ENCODE results near the gene CLCN7.
A peak's percentile ranks its signal among the peaks of the same experiment; 100 is the strongest.

Gene CLCN7

GRCh38 chr16:1492082-1492922, 17.5 kb upstream of the CLCN7 start:
- Histone ChIP-seq H4K91ac (ENCODE audit: low read length) (peak overlapping the region; percentile 71), H3K4me3 (ENCODE audit: insufficient read depth in 1 of 2, low read depth in 1 of 2, low read length in 2 of 2) (peak overlapping the region in 1 of 2 experiments; percentile 78), H2BK12ac (ENCODE audit: low read length in 2 of 2) (peak overlapping the region; percentile 7 to 45), H2BK120ac (ENCODE audit: low read depth, low read length) (no peak overlapping the region), H4K8ac (ENCODE audit: low read length) (peak overlapping the region; percentile 87), H3K4ac (ENCODE audit: low read depth in 1 of 2, low read length in 2 of 2) (peak overlapping the region; percentile 24 to 40), H3K9ac (ENCODE audit: low read length) (peak overlapping the region; percentile 89), H3K23ac (ENCODE audit: low read length in 2 of 2) (no peak overlapping the region), H3K18ac (ENCODE audit: low read depth in 1 of 2, low read length in 2 of 2) (peak overlapping the region; percentile 34 to 71), H2BK15ac (ENCODE audit: low read depth, poor library complexity, severe bottlenecking) (peak overlapping the region; percentile 44), H3K36me3 (ENCODE audit: control insufficient read depth in 1 of 2, insufficient read depth in 2 of 2, low read depth in 1 of 2, low read length in 2 of 2) (peaks cover 24 to 31% of the 10 kb centered on the region in 2 experiments), H3K27ac (ENCODE audit: low read length, poor library complexity, severe bottlenecking) (no peak overlapping the region), H2BK5ac (ENCODE audit: low read depth, low read length, poor library complexity, severe bottlenecking) (no peak overlapping the region), H3K27me3 (ENCODE audit: control insufficient read depth in 1 of 2, insufficient read depth in 1 of 2, low read length in 2 of 2) (no peaks in the 10 kb centered on the region), H3K9me3 (ENCODE audit: control insufficient read depth, low read length) (no peaks in the 10 kb centered on the region), H2AFZ (ENCODE audit: low read depth, low read length) (peak overlapping the region; percentile 29), H3K79me1 (replicated peaks; ENCODE audit: low read length, poor library complexity, severe bottlenecking) (peaks cover 24% of the 10 kb centered on the region), H3K4me2 (ENCODE audit: low read length, poor library complexity, severe bottlenecking) (peak overlapping the region; percentile 90), H3K4me1 (ENCODE audit: control insufficient read depth, insufficient read depth, low read depth, low read length) (peaks cover 18% of the 10 kb centered on the region), H3K14ac (ENCODE audit: low read length in 2 of 2) (no peak overlapping the region), H2AK5ac (ENCODE audit: low read length, severe bottlenecking) (peak overlapping the region; percentile 58)
- WGBS = 89% methylated on average over 22 of the region's 23 CpGs
- DNase-seq = no peak

GRCh38 chr16:1491327-1491726, 16.5 kb upstream of the CLCN7 start:
- no peak overlapping the region for H3K18ac ChIP-seq (ENCODE audit: low read depth in 1 of 2, low read length in 2 of 2)
- H3K4me2 ChIP-seq (ENCODE audit: low read length, poor library complexity, severe bottlenecking) = no peak overlapping the region
- no peak overlapping the region for H2BK15ac ChIP-seq (ENCODE audit: low read depth, poor library complexity, severe bottlenecking)
- H3K27me3 ChIP-seq (ENCODE audit: control insufficient read depth in 1 of 2, insufficient read depth in 1 of 2, low read length in 2 of 2) = no peaks in the 10 kb centered on the region
- H2BK5ac ChIP-seq (ENCODE audit: low read depth, low read length, poor library complexity, severe bottlenecking) = no peak overlapping the region
- no peak overlapping the region for H3K4me3 ChIP-seq (ENCODE audit: insufficient read depth in 1 of 2, low read depth in 1 of 2, low read length in 2 of 2)
- WGBS = 86% methylated on average over 12 of the region's 12 CpGs
- peak overlapping the region in 1 of 2 experiments; percentile 31 for H3K4ac ChIP-seq (ENCODE audit: low read depth in 1 of 2, low read length in 2 of 2)
- no peak overlapping the region for H4K8ac ChIP-seq (ENCODE audit: low read length)
- no peak overlapping the region for H2AFZ ChIP-seq (ENCODE audit: low read depth, low read length)
- no peak overlapping the region for H3K14ac ChIP-seq (ENCODE audit: low read length in 2 of 2)
- no peak overlapping the region for H3K23ac ChIP-seq (ENCODE audit: low read length in 2 of 2)
- no peak overlapping the region for H2BK120ac ChIP-seq (ENCODE audit: low read depth, low read length)
- no peak overlapping the region for H3K9ac ChIP-seq (ENCODE audit: low read length)
- H3K4me1 ChIP-seq (ENCODE audit: control insufficient read depth, insufficient read depth, low read depth, low read length) = peaks cover 18% of the 10 kb centered on the region
- no peak overlapping the region for H3K27ac ChIP-seq (ENCODE audit: low read length, poor library complexity, severe bottlenecking)
- H2BK12ac ChIP-seq (ENCODE audit: low read length in 2 of 2) = peak overlapping the region in 1 of 2 experiments; percentile 48
- H2AK5ac ChIP-seq (ENCODE audit: low read length, severe bottlenecking) = no peak overlapping the region
- no peaks in the 10 kb centered on the region for H3K9me3 ChIP-seq (ENCODE audit: control insufficient read depth, low read length)
- no peak for DNase-seq
- peaks cover 14 to 22% of the 10 kb centered on the region in 2 experiments for H3K36me3 ChIP-seq (ENCODE audit: control insufficient read depth in 1 of 2, insufficient read depth in 2 of 2, low read depth in 1 of 2, low read length in 2 of 2)
- H3K79me1 ChIP-seq (replicated peaks; ENCODE audit: low read length, poor library complexity, severe bottlenecking) = peaks cover 20% of the 10 kb centered on the region
- no peak overlapping the region for H4K91ac ChIP-seq (ENCODE audit: low read length)

- Histone ChIP-seq H2AFZ (ENCODE audit: low read depth, low read length) (no peak overlapping the region), H2BK15ac (ENCODE audit: low read depth, poor library complexity, severe bottlenecking) (no peak overlapping the region), H3K4me3 (ENCODE audit: insufficient read depth in 1 of 2, low read depth in 1 of 2, low read length in 2 of 2) (no peak overlapping the region), H3K18ac (ENCODE audit: low read depth in 1 of 2, low read length in 2 of 2) (no peak overlapping the region), H2AK5ac (ENCODE audit: low read length, severe bottlenecking) (no peak overlapping the region), H2BK5ac (ENCODE audit: low read depth, low read length, poor library complexity, severe bottlenecking) (no peak overlapping the region), H4K8ac (ENCODE audit: low read length) (no peak overlapping the region), H3K4me1 (ENCODE audit: control insufficient read depth, insufficient read depth, low read depth, low read length) (peaks cover 10% of the 10 kb centered on the region), H3K27ac (ENCODE audit: low read length, poor library complexity, severe bottlenecking) (no peak overlapping the region), H3K36me3 (ENCODE audit: control insufficient read depth in 1 of 2, insufficient read depth in 2 of 2, low read depth in 1 of 2, low read length in 2 of 2) (peaks cover 0 to under 1% of the 10 kb centered on the region in 2 experiments), H4K91ac (ENCODE audit: low read length) (no peak overlapping the region), H2BK12ac (ENCODE audit: low read length in 2 of 2) (no peak overlapping the region), H3K4ac (ENCODE audit: low read depth in 1 of 2, low read length in 2 of 2) (no peak overlapping the region), H3K4me2 (ENCODE audit: low read length, poor library complexity, severe bottlenecking) (no peak overlapping the region), H3K9me3 (ENCODE audit: control insufficient read depth, low read length) (no peaks in the 10 kb centered on the region), H3K27me3 (ENCODE audit: control insufficient read depth in 1 of 2, insufficient read depth in 1 of 2, low read length in 2 of 2) (peaks cover 0 to under 1% of the 10 kb centered on the region in 2 experiments), H3K79me1 (replicated peaks; ENCODE audit: low read length, poor library complexity, severe bottlenecking) (peaks cover 6% of the 10 kb centered on the region), H3K9ac (ENCODE audit: low read length) (no peak overlapping the region), H3K23ac (ENCODE audit: low read length in 2 of 2) (no peak overlapping the region), H2BK120ac (ENCODE audit: low read depth, low read length) (no peak overlapping the region), H3K14ac (ENCODE audit: low read length in 2 of 2) (no peak overlapping the region)
- no peak for DNase-seq
- WGBS = 96% methylated on average over 9 of the region's 12 CpGs
Measured at GRCh38 chr16:1489077-1489476, 14.2 kb upstream of the CLCN7 start.

- Histone ChIP-seq H3K4me2 (ENCODE audit: low read length, poor library complexity, severe bottlenecking) (no peak within 1 kb of the TSS), H3K18ac (ENCODE audit: low read depth in 1 of 2, low read length in 2 of 2) (no peak within 1 kb of the TSS), H3K4me1 (ENCODE audit: control insufficient read depth, insufficient read depth, low read depth, low read length) (peaks cover 6% of the 10 kb centered on the region), H3K14ac (ENCODE audit: low read length in 2 of 2) (no peak within 1 kb of the TSS), H3K4me3 (ENCODE audit: insufficient read depth in 1 of 2, low read depth in 1 of 2, low read length in 2 of 2) (no peak within 1 kb of the TSS), H3K9me3 (ENCODE audit: control insufficient read depth, low read length) (no peaks in the 10 kb centered on the region), H3K9ac (ENCODE audit: low read length) (no peak within 1 kb of the TSS), H4K8ac (ENCODE audit: low read length) (no peak within 1 kb of the TSS), H3K27me3 (ENCODE audit: control insufficient read depth in 1 of 2, insufficient read depth in 1 of 2, low read length in 2 of 2) (peaks cover 3 to 5% of the 10 kb centered on the region in 2 experiments), H3K36me3 (ENCODE audit: control insufficient read depth in 1 of 2, insufficient read depth in 2 of 2, low read depth in 1 of 2, low read length in 2 of 2) (no peaks in the 10 kb centered on the region), H2BK5ac (ENCODE audit: low read depth, low read length, poor library complexity, severe bottlenecking) (no peak within 1 kb of the TSS), H2BK120ac (ENCODE audit: low read depth, low read length) (no peak within 1 kb of the TSS), H2BK15ac (ENCODE audit: low read depth, poor library complexity, severe bottlenecking) (no peak within 1 kb of the TSS), H2AK5ac (ENCODE audit: low read length, severe bottlenecking) (no peak within 1 kb of the TSS), H3K4ac (ENCODE audit: low read depth in 1 of 2, low read length in 2 of 2) (no peak within 1 kb of the TSS), H2BK12ac (ENCODE audit: low read length in 2 of 2) (no peak within 1 kb of the TSS), H3K23ac (ENCODE audit: low read length in 2 of 2) (no peak within 1 kb of the TSS), H3K27ac (ENCODE audit: low read length, poor library complexity, severe bottlenecking) (no peak within 1 kb of the TSS), H2AFZ (ENCODE audit: low read depth, low read length) (no peak within 1 kb of the TSS), H4K91ac (ENCODE audit: low read length) (no peak within 1 kb of the TSS), H3K79me1 (replicated peaks; ENCODE audit: low read length, poor library complexity, severe bottlenecking) (peaks cover 2% of the 10 kb centered on the region)
- no peak for DNase-seq
- WGBS = 88% methylated on average over 19 of the region's 19 CpGs
Measured at GRCh38 chr16:1488619-1489018, 13.8 kb upstream of the CLCN7 start, which contains the start of gene PTX4. Gene PTX4 (minus strand): TSS chr16:1488944. CDS start chr16:1488909, 35 bp downstream.
